Ramos (cell line): ENCODE results near the gene UBR4.
"Not testable (repeated sequence)": the region's sequence is repeated elsewhere in the genome, so short reads cannot be mapped to it uniquely, and the experiment has no call there.

Experiments used
- in situ Hi-C: fragments of 300-500 bp; cut with MboI; formaldehyde crosslinking; loops from one replicate; pipeline ENCODE4 v1.14.3; 2022; ENCODE audit warnings: low sequenced_read_pairs; ENCODE audit not compliant: unreplicated experiment

UBR4 gene

GRCh38 chr1:19209990-19210771 is at the start of gene UBR4:
UBR4 (minus strand) TSS chr1:19210266; CDS start chr1:19210248, 18 bp downstream.
- in situ Hi-C loops: no loop called here

GRCh38 chr1:19258353-19258752 is 48.3 kb upstream of the UBR4 start:
- in situ Hi-C loops: no loop called here

GRCh38 chr1:19257178-19257914 is 47.3 kb upstream of the UBR4 start:
- in situ Hi-C loops: no loop called here

GRCh38 chr1:19256301-19256700 is 46.2 kb upstream of the UBR4 start:
- in situ Hi-C loops: not testable (repeated sequence)

- in situ Hi-C loops: no loop called here
Measured at GRCh38 chr1:19255288-19255687, 45.2 kb upstream of the UBR4 start.

- in situ Hi-C loops: no loop called here
Measured at GRCh38 chr1:19254416-19254815, 44.4 kb upstream of the UBR4 start.

GRCh38 chr1:19251305-19252196 is 41.5 kb upstream of the UBR4 start, which contains the start of the genes EMC1 and MRTO4:
EMC1 (minus strand) TSS chr1:19251524; CDS start chr1:19251509, 15 bp downstream.
MRTO4 (plus strand) TSS chr1:19251805; CDS start chr1:19251836, 31 bp downstream.
- in situ Hi-C loops: no loop called here

GRCh38 chr1:19250629-19251304 is 40.7 kb upstream of the UBR4 start:
- in situ Hi-C loops: no loop called here

GRCh38 chr1:19240673-19241538 is 30.8 kb upstream of the UBR4 start:
- in situ Hi-C loops: loop anchor here (10.0 kb wide), 1 partner anchor 336 kb away; the partner anchor contains the start of gene ALDH4A1

GRCh38 chr1:19239876-19240275 is 29.8 kb upstream of the UBR4 start:
- in situ Hi-C loops: loop anchor here (10.0 kb wide), 1 partner anchor 335 kb away; the partner anchor contains the start of gene ALDH4A1

- in situ Hi-C loops: no loop called here
Measured at GRCh38 chr1:19234224-19234623, 24.2 kb upstream of the UBR4 start.

- in situ Hi-C loops: no loop called here
Measured at GRCh38 chr1:19232524-19232846, 22.4 kb upstream of the UBR4 start.

- in situ Hi-C loops: not testable (repeated sequence)
Measured at GRCh38 chr1:19231736-19232523, 21.9 kb upstream of the UBR4 start.

GRCh38 chr1:19229828-19230325 is 19.8 kb upstream of the UBR4 start:
- in situ Hi-C loops: no loop called here

- in situ Hi-C loops: no loop called here
Measured at GRCh38 chr1:19229229-19229628, 19.2 kb upstream of the UBR4 start.

- in situ Hi-C loops: no loop called here
Measured at GRCh38 chr1:19222979-19223824, 13.1 kb upstream of the UBR4 start.

- in situ Hi-C loops: no loop called here
Measured at GRCh38 chr1:19222573-19222972, 12.5 kb upstream of the UBR4 start.
